Thyroid gland (tissue), 4 donors: ENCODE measurements around the gene RHBDL1. TPM values are rescaled to one million over a fixed set of nuclear protein-coding genes. Genes with fewer than 3 reads are reported as not detected.
A peak's percentile ranks its signal among the peaks of the same experiment; 100 is the strongest.

Experiments used
- DNase-seq, 2 donors: peaks; one replicate each; pipeline ENCODE4 v3.0.0-alpha.2; 2019
- H3K27ac ChIP-seq, 3 donors: fragments of 200-600 bp; sonication (generic); 1 replicate in 2 of 3; 2 replicates in 1 of 3; pipeline ENCODE4 v1.5.1; 2016 to 2019; ENCODE audit warnings: mild to moderate bottlenecking in 1 of 3, moderate library complexity in 1 of 3
- H3K27me3 ChIP-seq: fragments of 200-600 bp; sonication (generic); one replicate; pipeline ENCODE4 v1.5.1; 2019
- H3K36me3 ChIP-seq, 2 donors: fragments of 200-600 bp; sonication (generic); one replicate each; pipeline ENCODE4 v1.5.1; 2016 to 2019
- H3K4me1 ChIP-seq, 2 donors: fragments of 200-600 bp; sonication (generic); one replicate each; pipeline ENCODE4 v1.5.1; 2017 to 2019
- H3K4me3 ChIP-seq, 3 donors: fragments of 200-600 bp; sonication (generic); replicated peaks in 1 of 3; 1 replicate in 2 of 3; 2 replicates in 1 of 3; pipeline ENCODE4 v1.5.1; 2016; ENCODE audit warnings: mild to moderate bottlenecking in 1 of 3
- H3K9me3 ChIP-seq: fragments of 200-600 bp; sonication (generic); one replicate; pipeline ENCODE4 v1.5.1; 2017
- POLR2A ChIP-seq, 2 donors: fragments of 450-650 bp; IDR thresholded peaks; one replicate each; pipeline ENCODE4 v1.6.1; 2017; ENCODE audit warnings: antibody characterized with exemption in 2 of 2, mild to moderate bottlenecking in 2 of 2, moderate library complexity in 1 of 2
- WGBS, 2 donors: methylation state at CpG; one replicate each; pipeline ENCODE4 v1.1.5; 2017; 5-methylcytosine and 5-hydroxymethylcytosine counted together
- intact Hi-C: fragments of 100-400 bp; cut with DNase I; formaldehyde crosslinking; loops from one replicate; pipeline ENCODE4 v1.15.1; 2023
- total RNA-seq, 4 donors: library from RNA; depleted of rRNA; stranded (reverse); fragments of >200 nt; gene quantifications; one replicate each; pipeline ENCODE4 v1.2.3, GENCODE V29; 2016
- TF ChIP-seq, protein P1 (sequence below), 6 experiments: fragments of 200-600 bp in 3 of 6; fragments of 450-650 bp in 3 of 6; sonication (generic) in 3 of 6; IDR thresholded peaks; one replicate each; pipeline ENCODE4 v1.5.1; 2016 to 2019; ENCODE audit warnings: antibody characterized with exemption in 6 of 6, mild to moderate bottlenecking in 2 of 6, inconsistent platforms in 1 of 6, moderate library complexity in 1 of 6

RHBDL1 gene
- total RNA-seq, 4 donors from 2014 or later = 0.27 to 0.63 (median 0.56) TPM; not detected in 1

DNA sequence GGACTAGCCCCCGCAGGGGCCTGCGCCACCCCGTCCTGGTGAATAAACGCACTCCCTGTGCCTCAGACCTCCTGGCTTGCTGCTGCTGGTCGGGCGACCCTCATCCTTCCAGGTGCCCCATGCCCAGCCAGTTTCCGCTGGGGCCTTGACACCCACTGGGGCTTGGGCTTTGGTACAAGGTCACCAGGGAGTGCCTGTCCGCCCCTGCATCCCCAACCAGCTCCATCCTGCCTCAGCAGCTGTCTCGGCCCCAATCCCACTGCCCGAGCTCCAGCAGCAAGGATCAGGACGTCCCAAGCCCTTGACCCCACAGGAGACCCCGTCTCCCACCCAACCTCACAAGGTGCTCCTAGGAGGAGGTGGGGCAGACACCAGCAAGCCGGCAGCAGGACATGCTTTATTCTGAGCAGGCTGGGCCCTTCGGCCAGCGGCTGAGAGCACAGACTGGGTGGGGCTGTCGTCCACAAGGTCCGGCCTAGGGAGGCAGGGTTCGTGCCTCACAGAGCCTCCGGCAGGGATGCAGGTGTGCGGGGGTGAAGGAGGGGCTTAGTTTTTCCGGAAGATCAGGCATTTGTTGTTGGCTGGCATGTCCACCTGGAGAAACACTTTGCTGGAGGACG, 41.3 kb upstream of the RHBDL1 start:
- Histone ChIP-seq H3K4me3 (no peak overlapping the region), H3K36me3 (peaks cover 0 to 8% of the 10 kb centered on the region in 2 donors), H3K9me3 (no peaks in the 10 kb centered on the region), H3K4me1 (peaks cover 19 to 33% of the 10 kb centered on the region in 2 donors), H3K27ac (no peak overlapping the region), H3K27me3 (no peaks in the 10 kb centered on the region)
- WGBS, 2 donors = 90 to 93% methylated on average over 5 to 21 of the region's 22 CpGs
- intact Hi-C loops = loop anchor here (5.0 kb wide), 1 partner anchor 42 kb away; the partner anchor contains the start of gene RAB40C
- DNase-seq = no peak
- TF ChIP-seq, protein P1, sequence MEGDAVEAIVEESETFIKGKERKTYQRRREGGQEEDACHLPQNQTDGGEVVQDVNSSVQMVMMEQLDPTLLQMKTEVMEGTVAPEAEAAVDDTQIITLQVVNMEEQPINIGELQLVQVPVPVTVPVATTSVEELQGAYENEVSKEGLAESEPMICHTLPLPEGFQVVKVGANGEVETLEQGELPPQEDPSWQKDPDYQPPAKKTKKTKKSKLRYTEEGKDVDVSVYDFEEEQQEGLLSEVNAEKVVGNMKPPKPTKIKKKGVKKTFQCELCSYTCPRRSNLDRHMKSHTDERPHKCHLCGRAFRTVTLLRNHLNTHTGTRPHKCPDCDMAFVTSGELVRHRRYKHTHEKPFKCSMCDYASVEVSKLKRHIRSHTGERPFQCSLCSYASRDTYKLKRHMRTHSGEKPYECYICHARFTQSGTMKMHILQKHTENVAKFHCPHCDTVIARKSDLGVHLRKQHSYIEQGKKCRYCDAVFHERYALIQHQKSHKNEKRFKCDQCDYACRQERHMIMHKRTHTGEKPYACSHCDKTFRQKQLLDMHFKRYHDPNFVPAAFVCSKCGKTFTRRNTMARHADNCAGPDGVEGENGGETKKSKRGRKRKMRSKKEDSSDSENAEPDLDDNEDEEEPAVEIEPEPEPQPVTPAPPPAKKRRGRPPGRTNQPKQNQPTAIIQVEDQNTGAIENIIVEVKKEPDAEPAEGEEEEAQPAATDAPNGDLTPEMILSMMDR (IDR thresholded peaks at IDR 0.05) = no peak
- no peak for TF ChIP-seq POLR2A (IDR thresholded peaks at IDR 0.05)

DNA sequence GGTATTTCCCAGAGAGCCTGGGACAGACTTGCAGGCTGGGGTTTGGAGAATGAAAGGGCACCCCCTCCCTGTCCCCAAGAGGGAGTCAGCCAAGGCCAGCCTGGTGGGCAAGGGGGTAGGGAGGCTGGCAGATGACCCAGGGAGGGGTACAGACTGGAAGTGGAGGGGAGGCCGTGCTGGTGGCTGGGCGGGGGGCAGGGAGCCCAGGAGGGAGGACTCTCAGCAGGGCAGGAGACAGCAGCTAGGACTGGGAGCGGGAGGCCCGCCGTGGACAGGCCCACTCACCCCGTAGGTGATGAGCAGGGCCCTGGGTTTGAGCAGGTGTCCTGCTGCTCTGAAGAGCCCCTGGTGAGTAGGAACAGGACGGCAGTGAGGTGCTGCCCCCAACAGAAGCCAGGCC, 40.5 kb upstream of the RHBDL1 start:
- Histone ChIP-seq H3K9me3 (no peaks in the 10 kb centered on the region), H3K27ac (no peak overlapping the region), H3K36me3 (peaks cover 0 to 8% of the 10 kb centered on the region in 2 donors), H3K4me3 (peak overlapping the region in 1 of 3 donors; percentile 96), H3K4me1 (peaks cover 19 to 33% of the 10 kb centered on the region in 2 donors), H3K27me3 (no peaks in the 10 kb centered on the region)
- no peak for TF ChIP-seq POLR2A (IDR thresholded peaks at IDR 0.05)
- TF ChIP-seq, protein P1 (IDR thresholded peaks at IDR 0.05) = no peak
- intact Hi-C loops = loop anchor here (5.0 kb wide), 1 partner anchor 43 kb away; the partner anchor contains the start of gene RAB40C
- DNase-seq = no peak
- WGBS, 2 donors = 88 to 95% methylated on average over 4 to 6 of the region's 7 CpGs

DNA sequence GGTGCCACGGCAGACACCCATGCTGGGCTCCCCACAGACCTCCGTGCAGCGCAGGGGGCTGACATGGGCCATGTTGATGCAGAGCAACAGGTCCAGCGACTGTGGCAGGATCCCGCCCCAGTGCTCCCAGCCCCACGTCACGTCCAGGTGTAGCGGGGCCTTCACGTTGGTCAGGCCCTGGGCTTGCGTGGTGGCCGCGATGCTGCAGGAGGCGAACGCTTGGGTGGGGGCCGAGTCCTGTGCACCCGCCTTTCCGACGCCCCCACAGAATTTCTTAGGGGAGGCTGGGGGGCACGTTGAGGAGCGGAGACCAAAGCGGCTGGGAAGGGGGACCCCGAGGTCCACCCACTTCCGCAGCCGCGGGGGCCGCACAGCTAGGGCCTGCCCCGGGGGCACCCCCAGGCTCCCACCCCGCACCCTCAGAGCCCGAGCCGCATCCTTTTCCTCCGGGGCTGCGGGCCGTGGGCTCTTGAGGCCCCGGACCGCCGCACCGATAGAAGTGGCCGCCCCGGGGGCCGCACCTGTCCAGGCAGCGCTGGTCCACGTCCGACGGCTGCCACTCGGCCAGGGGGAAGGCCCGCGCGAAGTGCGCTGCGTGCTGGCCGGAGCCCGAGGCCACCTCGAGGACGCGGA, 39.8 kb upstream of the RHBDL1 start:
- Histone ChIP-seq H3K4me1 (peaks cover 18 to 27% of the 10 kb centered on the region in 2 donors), H3K4me3 (peak overlapping the region; percentile 27 to 96 (median 73)), H3K36me3 (peaks cover 0 to 8% of the 10 kb centered on the region in 2 donors), H3K27me3 (no peaks in the 10 kb centered on the region), H3K27ac (peak overlapping the region in 2 of 3 donors; percentile 41 to 97), H3K9me3 (no peaks in the 10 kb centered on the region)
- TF ChIP-seq, protein P1 (IDR thresholded peaks at IDR 0.05) = peak in 1 of 6 experiments; percentile 16
- no peak for TF ChIP-seq POLR2A (IDR thresholded peaks at IDR 0.05)
- no peak for DNase-seq
- intact Hi-C loops = no loop called here
- 40% methylated on average over 4 of the region's 55 CpGs; no CpG with 5 or more reads in 1 of the 2 donors for WGBS, 2 donors

DNA sequence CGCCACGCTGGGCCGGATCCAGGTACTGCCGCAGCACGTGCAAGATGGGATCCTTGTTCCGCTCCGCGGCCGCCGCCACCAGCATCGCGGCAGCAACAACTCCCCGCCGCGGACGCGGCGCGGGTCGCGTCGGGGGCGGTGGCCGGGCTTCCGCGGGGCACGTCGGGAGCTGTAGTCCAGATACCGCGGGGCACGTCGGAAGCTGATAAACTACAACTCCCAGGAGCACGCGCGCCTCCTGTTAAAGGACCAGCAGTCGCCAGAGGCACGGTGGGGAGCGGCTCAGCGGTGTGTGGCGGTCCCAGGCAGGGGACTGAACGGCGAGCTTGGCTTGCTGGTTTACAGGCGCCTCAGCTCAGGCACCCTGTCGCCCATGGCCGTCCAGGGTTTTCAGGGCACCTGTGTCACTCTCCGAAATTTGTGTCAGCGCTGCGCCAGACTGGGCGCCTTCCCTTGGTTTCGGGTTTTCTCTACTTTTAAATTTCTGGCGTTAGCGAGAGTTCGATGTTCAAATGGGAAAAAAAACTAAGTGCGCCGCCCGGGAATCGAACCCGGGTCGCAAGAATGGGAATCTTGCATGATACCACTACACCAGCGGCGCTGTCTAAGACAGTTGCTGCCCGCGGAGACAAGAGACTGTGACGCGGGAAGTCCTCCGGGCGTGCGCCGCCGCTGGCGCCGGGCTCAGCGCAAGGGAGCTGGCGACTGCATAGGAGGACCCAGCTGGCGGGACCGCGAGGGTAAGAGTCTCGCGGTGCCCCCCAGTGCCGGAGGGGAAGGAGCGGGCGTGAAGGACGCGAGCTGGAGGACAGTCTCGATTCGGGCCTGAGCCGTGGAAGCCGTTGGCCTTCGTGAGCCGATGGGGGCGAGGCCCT, 39.0 kb upstream of the RHBDL1 start, which contains the start of gene METTL26:
TSS of gene METTL26 (minus strand) at position 100 of the 875 bp plus-strand sequence. CDS start at position 85, 15 bp downstream.
- peak; percentile 95 to 96 for DNase-seq
- TF ChIP-seq, protein P1 (IDR thresholded peaks at IDR 0.05) = no peak
- peak in 1 of 2 donors; percentile 59 for TF ChIP-seq POLR2A (IDR thresholded peaks at IDR 0.05)
- intact Hi-C loops = no loop called here
- 0% methylated on average over 37 to 41 of the region's 91 CpGs for WGBS, 2 donors
- Histone ChIP-seq H3K27ac (peak within 1 kb of the TSS; percentile 88 to 97 (median 96)), H3K27me3 (no peaks in the 10 kb centered on the region), H3K4me3 (peak within 1 kb of the TSS; percentile 27 to 96 (median 73)), H3K36me3 (peaks cover 0 to 8% of the 10 kb centered on the region in 2 donors), H3K9me3 (no peaks in the 10 kb centered on the region), H3K4me1 (peaks cover 16 to 27% of the 10 kb centered on the region in 2 donors)
